Astrocyte (in vitro differentiated cells and primary cell): Measurements from ENCODE around the gene GUSB. TPM values are rescaled to one million over a fixed set of nuclear protein-coding genes. Genes with fewer than 3 reads are reported as not detected.
"Not testable (repeated sequence)": the region's sequence is repeated elsewhere in the genome, so short reads cannot be mapped to it uniquely, and the experiment has no call there.

Experiments
- DNase-seq: peaks from one replicate; pipeline ENCODE4 v3.0.0-alpha.2; 2010; ENCODE audit warnings: low read depth
- FAIRE-seq: peaks from 2 replicates; lab custom pipeline; 2011; peaks lifted over from hg19 to GRCh38; lab: Jason Lieb, UNC
- H2AFZ ChIP-seq: 2 replicates; pipeline ENCODE4 v1.6.0; 2012; ENCODE audit warnings: low read depth, low read length, inconsistent platforms
- H3K27ac ChIP-seq: 2 replicates; pipeline ENCODE4 v1.5.1; 2011; ENCODE audit warnings: low read depth, low read length, inconsistent platforms
- H3K27me3 ChIP-seq: 2 replicates; pipeline ENCODE4 v1.6.0; 2011; ENCODE audit warnings: low read length, inconsistent platforms; ENCODE audit not compliant: insufficient read depth
- H3K36me3 ChIP-seq: 2 replicates; pipeline ENCODE4 v1.5.1; 2011; ENCODE audit warnings: low read length, inconsistent platforms; ENCODE audit not compliant: insufficient read depth
- H3K4me1 ChIP-seq: 2 replicates; pipeline ENCODE4 v1.5.1; 2011; ENCODE audit warnings: low read length, inconsistent platforms; ENCODE audit not compliant: insufficient read depth
- H3K4me2 ChIP-seq: 2 replicates; pipeline ENCODE4 v1.6.0; 2012; ENCODE audit warnings: low read length, inconsistent platforms
- H3K4me3 ChIP-seq: 2 replicates; pipeline ENCODE4 v1.5.1; 2011; ENCODE audit warnings: low read depth, mild to moderate bottlenecking, low read length, inconsistent platforms; ENCODE audit not compliant: insufficient read depth
- H3K79me2 ChIP-seq: 2 replicates; pipeline ENCODE4 v1.6.0; 2012; ENCODE audit warnings: mild to moderate bottlenecking, low read length, inconsistent platforms; ENCODE audit not compliant: insufficient read depth
- H3K9ac ChIP-seq: 2 replicates; pipeline ENCODE4 v1.6.0; 2012; ENCODE audit warnings: mild to moderate bottlenecking, low read length, inconsistent platforms
- H3K9me3 ChIP-seq: 2 replicates; pipeline ENCODE4 v1.5.1; 2012; ENCODE audit warnings: low read depth, mild to moderate bottlenecking, low read length, inconsistent platforms; ENCODE audit not compliant: insufficient read depth
- H4K20me1 ChIP-seq: 2 replicates; pipeline ENCODE4 v1.6.0; 2012; ENCODE audit warnings: low read length, inconsistent platforms; ENCODE audit not compliant: insufficient read depth
- H3K27ac Mint-ChIP-seq: one replicate; pipeline ENCODE4 v1.8.0; 2021; ENCODE audit warnings: mild to moderate bottlenecking, mixed read lengths; ENCODE audit not compliant: unreplicated experiment
- H3K27me3 Mint-ChIP-seq: one replicate; pipeline ENCODE4 v1.8.0; 2021; ENCODE audit warnings: low read depth, mixed read lengths; ENCODE audit not compliant: unreplicated experiment
- H3K36me3 Mint-ChIP-seq: one replicate; pipeline ENCODE4 v1.8.0; 2021; ENCODE audit warnings: low read depth, mixed read lengths; ENCODE audit not compliant: unreplicated experiment
- H3K4me1 Mint-ChIP-seq: one replicate; pipeline ENCODE4 v1.8.0; 2021; ENCODE audit warnings: low read depth, mixed read lengths; ENCODE audit not compliant: unreplicated experiment
- H3K4me3 Mint-ChIP-seq: one replicate; pipeline ENCODE4 v1.8.0; 2021; ENCODE audit warnings: mild to moderate bottlenecking, moderate library complexity, mixed read lengths; ENCODE audit not compliant: unreplicated experiment
- H3K9me3 Mint-ChIP-seq: one replicate; pipeline ENCODE4 v1.8.0; 2021; ENCODE audit warnings: mild to moderate bottlenecking, mixed read lengths; ENCODE audit not compliant: unreplicated experiment
- CTCF ChIP-seq: IDR thresholded peaks from 2 replicates; pipeline ENCODE4 v1.5.1; 2011; ENCODE audit warnings: low read depth, mild to moderate bottlenecking, inconsistent platforms, low read length, moderate library complexity; ENCODE audit not compliant: insufficient read depth
- EZH2 ChIP-seq: IDR thresholded peaks from 2 replicates; pipeline ENCODE4 v1.6.1; 2012; ENCODE audit warnings: mild to moderate bottlenecking, low read length, inconsistent platforms; ENCODE audit not compliant: insufficient read depth
- total RNA-seq: library from RNA; stranded (reverse); gene quantifications from 2 replicates; pipeline ENCODE4 v1.2.1, GENCODE V29; 2021

Gene GUSB
- total RNA-seq, 1 donor from 2014 or later: 18.3 TPM

DNA sequence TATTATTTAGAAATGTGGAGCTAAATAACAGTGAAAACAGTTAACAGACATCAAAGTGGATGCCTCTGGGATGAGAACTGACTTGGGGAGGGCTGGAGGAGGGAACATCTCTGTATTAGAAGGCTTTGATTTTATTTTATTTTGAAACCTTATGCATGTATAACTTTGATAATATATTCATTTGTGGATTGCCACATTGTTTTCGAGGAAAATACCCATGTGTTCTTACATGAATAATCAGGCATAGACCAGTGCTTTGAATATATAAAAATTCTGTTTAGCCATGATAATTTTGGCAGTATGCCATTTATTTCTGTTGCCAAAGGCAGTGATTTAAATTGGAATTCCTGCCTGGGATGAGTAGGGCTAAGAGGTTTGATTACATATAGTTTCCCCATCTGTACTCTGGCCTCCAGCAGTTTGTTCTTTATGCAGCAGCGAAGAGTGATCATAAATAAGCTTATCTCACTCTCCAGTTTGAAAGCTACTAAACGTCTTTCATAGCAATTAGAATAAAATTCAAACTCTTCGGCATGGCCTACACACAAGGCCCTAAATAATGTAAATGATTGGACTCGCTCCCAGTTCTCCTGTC lies 18.9 kb upstream of the GUSB start:
- H3K4me3 ChIP-seq, H3K4me1 ChIP-seq, H3K4me1 Mint-ChIP-seq, H3K27me3 Mint-ChIP-seq, H3K9ac ChIP-seq, H3K79me2 ChIP-seq, H3K9me3 ChIP-seq, H3K4me3 Mint-ChIP-seq, FAIRE-seq, H4K20me1 ChIP-seq, H3K36me3 Mint-ChIP-seq, H3K9me3 Mint-ChIP-seq, H3K27me3 ChIP-seq, H3K36me3 ChIP-seq, H3K4me2 ChIP-seq, DNase-seq, H2AFZ ChIP-seq, H3K27ac Mint-ChIP-seq, H3K27ac ChIP-seq: not testable (repeated sequence)

- H3K27me3 Mint-ChIP-seq: peaks cover 10% of the 10 kb centered on the region
- H3K9me3 ChIP-seq, H2AFZ ChIP-seq, H3K9me3 Mint-ChIP-seq, DNase-seq, FAIRE-seq, H3K4me1 ChIP-seq, H3K27ac ChIP-seq, H3K36me3 Mint-ChIP-seq, H3K4me3 Mint-ChIP-seq, H3K27ac Mint-ChIP-seq, H4K20me1 ChIP-seq, H3K9ac ChIP-seq, H3K79me2 ChIP-seq, H3K4me2 ChIP-seq, H3K36me3 ChIP-seq, H3K4me3 ChIP-seq, H3K4me1 Mint-ChIP-seq, H3K27me3 ChIP-seq: not testable (repeated sequence)
These were observed 13.0 kb upstream of the GUSB start for GRCh38 chr7:65994984-65995383.

- no peak overlapping the region for H3K4me2 ChIP-seq
- H3K27me3 Mint-ChIP-seq: peaks cover 10% of the 10 kb centered on the region
- no peaks in the 10 kb centered on the region for H3K36me3 Mint-ChIP-seq
- no peaks in the 10 kb centered on the region for H3K9me3 Mint-ChIP-seq
- no peak overlapping the region for H3K27ac ChIP-seq
- FAIRE-seq (no peak), DNase-seq (no peak)
- no peak overlapping the region for H3K4me3 ChIP-seq
- H4K20me1 ChIP-seq: no peaks in the 10 kb centered on the region
- no peaks in the 10 kb centered on the region for H3K36me3 ChIP-seq
- TF ChIP-seq CTCF (no peak), EZH2 (no peak)
- H3K9ac ChIP-seq: no peak overlapping the region
- no peak overlapping the region for H3K27ac Mint-ChIP-seq
- H3K4me1 Mint-ChIP-seq: no peaks in the 10 kb centered on the region
- no peaks in the 10 kb centered on the region for H3K27me3 ChIP-seq
- no peak overlapping the region for H3K4me3 Mint-ChIP-seq
- no peak overlapping the region for H2AFZ ChIP-seq
- H3K4me1 ChIP-seq: no peaks in the 10 kb centered on the region
- H3K79me2 ChIP-seq: no peaks in the 10 kb centered on the region
- H3K9me3 ChIP-seq: no peaks in the 10 kb centered on the region
These were observed 10.5 kb upstream of the GUSB start for GRCh38 chr7:65992526-65992925.

- H3K4me2 ChIP-seq, H3K9me3 Mint-ChIP-seq, H3K27me3 ChIP-seq, H3K36me3 Mint-ChIP-seq, H2AFZ ChIP-seq, H3K27ac Mint-ChIP-seq, H3K27ac ChIP-seq, H3K4me3 ChIP-seq, H3K4me3 Mint-ChIP-seq, H3K9ac ChIP-seq, H3K4me1 ChIP-seq, FAIRE-seq, H3K9me3 ChIP-seq, DNase-seq, H3K79me2 ChIP-seq, H4K20me1 ChIP-seq, H3K4me1 Mint-ChIP-seq, H3K36me3 ChIP-seq: not testable (repeated sequence)
- peaks cover 10% of the 10 kb centered on the region for H3K27me3 Mint-ChIP-seq
These were observed 9.8 kb upstream of the GUSB start for GRCh38 chr7:65991829-65992228.
